SK-N-SH treated with all-trans-retinoic acid at 6 μM for 48 hours (cell line): ENCODE measurements around the gene HIF1A.

Source experiments
- ATAC-seq: fragments of 200-7000 bp; cut with Tn5 transposase; 3 replicates; pipeline ENCODE4 v1.9.1; 2020; ENCODE audit warnings: mild to moderate bottlenecking, moderate library complexity
- ARNTL ChIP-seq: fragments of 450-650 bp; formaldehyde crosslinking; IDR thresholded peaks from 2 replicates; pipeline ENCODE4 v1.5.0; 2020; ENCODE audit warnings: low read depth, mild to moderate bottlenecking, moderate library complexity, borderline replicate concordance
- BACH2 ChIP-seq: fragments of 250-450 bp; sonication (Bioruptor Pico); IDR thresholded peaks from 2 replicates; pipeline ENCODE4 v1.9.0; 2021; ENCODE audit warnings: mild to moderate bottlenecking, borderline replicate concordance
- CREB5 ChIP-seq: fragments of 250-450 bp; sonication (Bioruptor Pico); IDR thresholded peaks from 2 replicates; pipeline ENCODE4 v1.5.1; 2020; ENCODE audit warnings: low read depth, mild to moderate bottlenecking, moderate library complexity
- CSDC2 ChIP-seq: fragments of 250-450 bp; sonication (Bioruptor Pico); IDR thresholded peaks from 2 replicates; pipeline ENCODE4 v1.5.0; 2020; ENCODE audit warnings: mild to moderate bottlenecking, moderate library complexity
- ESRRG ChIP-seq: fragments of 250-450 bp; sonication (Bioruptor Pico); IDR thresholded peaks from 2 replicates; pipeline ENCODE4 v1.6.1; 2021; ENCODE audit warnings: mild to moderate bottlenecking
- GLIS3 ChIP-seq: fragments of 250-450 bp; sonication (Bioruptor Pico); IDR thresholded peaks from 2 replicates; pipeline ENCODE4 v1.5.0; 2020; ENCODE audit warnings: mild to moderate bottlenecking, moderate library complexity
- ISL1 ChIP-seq: fragments of 250-450 bp; sonication (Bioruptor Pico); IDR thresholded peaks from 2 replicates; pipeline ENCODE4 v2.1.2; 2022; ENCODE audit warnings: mild to moderate bottlenecking, moderate library complexity
- OSR1 ChIP-seq: fragments of 250-450 bp; sonication (Bioruptor Pico); IDR thresholded peaks from 2 replicates; pipeline ENCODE4 v1.8.0; 2022; ENCODE audit warnings: moderate library complexity, mild to moderate bottlenecking, inconsistent platforms
- PATZ1 ChIP-seq: fragments of 250-450 bp; sonication (Bioruptor Pico); IDR thresholded peaks from 2 replicates; pipeline ENCODE4 v1.8.0; 2020; ENCODE audit warnings: mild to moderate bottlenecking, moderate library complexity, borderline replicate concordance
- POU6F1 ChIP-seq: fragments of 250-450 bp; sonication (Bioruptor Pico); IDR thresholded peaks from 2 replicates; pipeline ENCODE4 v1.8.0; 2021; ENCODE audit warnings: low read depth, mild to moderate bottlenecking, moderate library complexity, borderline replicate concordance
- PPARA ChIP-seq: fragments of 250-450 bp; sonication (Bioruptor Pico); IDR thresholded peaks from 2 replicates; pipeline ENCODE4 v1.5.0; 2020; ENCODE audit warnings: mild to moderate bottlenecking, borderline replicate concordance
- RARB ChIP-seq: fragments of 250-450 bp; sonication (Bioruptor Pico); IDR thresholded peaks from 2 replicates; pipeline ENCODE4 v1.8.0; 2021; ENCODE audit warnings: mild to moderate bottlenecking, moderate library complexity
- SNAI2 ChIP-seq: fragments of 250-450 bp; sonication (Bioruptor Pico); IDR thresholded peaks from 2 replicates; pipeline ENCODE4 v1.5.0; 2020; ENCODE audit warnings: mild to moderate bottlenecking, moderate library complexity
- TSHZ2 ChIP-seq: fragments of 250-450 bp; sonication (Bioruptor Pico); IDR thresholded peaks from 2 replicates; pipeline ENCODE4 v1.5.0; 2020; ENCODE audit warnings: mild to moderate bottlenecking, moderate library complexity
- ZC3H10 ChIP-seq: fragments of 250-450 bp; sonication (Bioruptor Pico); IDR thresholded peaks from 2 replicates; pipeline ENCODE4 v1.5.1; 2021; ENCODE audit warnings: mild to moderate bottlenecking, moderate library complexity
- ZFP3 ChIP-seq: fragments of 250-450 bp; sonication (Bioruptor Pico); IDR thresholded peaks from 2 replicates; pipeline ENCODE4 v1.5.0; 2020; ENCODE audit warnings: mild to moderate bottlenecking, moderate library complexity
- ZFP30 ChIP-seq: fragments of 450-650 bp; formaldehyde crosslinking; IDR thresholded peaks from 2 replicates; pipeline ENCODE4 v1.5.0; 2022; ENCODE audit warnings: mild to moderate bottlenecking, moderate library complexity
- ZNF565 ChIP-seq: fragments of 450-650 bp; formaldehyde crosslinking; conservative IDR thresholded peaks from 2 replicates; pipeline ENCODE4 v1.5.0; 2020; ENCODE audit warnings: low read depth, mild to moderate bottlenecking, moderate library complexity
- ZNF8 ChIP-seq: fragments of 450-650 bp; formaldehyde crosslinking; IDR thresholded peaks from 2 replicates; pipeline ENCODE4 v1.5.0; 2020; ENCODE audit warnings: mild to moderate bottlenecking, moderate library complexity

The HIF1A gene

GRCh38 chr14:61768240-61768639 is 72.9 kb downstream of the HIF1A start (continued):
- TF ChIP-seq ARNTL (CRISPR knock-in tag) (peak; percentile 82; the same call in 1 of the 2 replicates), GLIS3 (CRISPR knock-in tag) (no peak)

- TF ChIP-seq CREB5 (no peak), ISL1 (no peak), CSDC2 (CRISPR knock-in tag) (no peak)
- no peak for ATAC-seq
Measured at GRCh38 chr14:61769893-61770292, 74.6 kb downstream of the HIF1A start.

- no peak for ATAC-seq
- TF ChIP-seq GLIS3 (CRISPR knock-in tag): no peak
- TF ChIP-seq ARNTL (CRISPR knock-in tag): no peak
- TF ChIP-seq SNAI2: no peak
- no peak for TF ChIP-seq ZFP30 (CRISPR knock-in tag)
- no peak for TF ChIP-seq CSDC2 (CRISPR knock-in tag)
- no peak for TF ChIP-seq ZNF565
- no peak for TF ChIP-seq PATZ1 (CRISPR knock-in tag)
- no peak for TF ChIP-seq ZFP3 (CRISPR knock-in tag)
Measured at GRCh38 chr14:61774861-61775260, 79.5 kb downstream of the HIF1A start.

GRCh38 chr14:61780125-61780524 is 84.8 kb downstream of the HIF1A start:
- ATAC-seq: no peak

More at GRCh38 chr14:61780125-61780524, 84.8 kb downstream of the HIF1A start:
- no peak for TF ChIP-seq ZNF8 (CRISPR knock-in tag)
- no peak for TF ChIP-seq TSHZ2
- no peak for TF ChIP-seq ZNF565
- no peak for TF ChIP-seq ZFP30 (CRISPR knock-in tag)
- no peak for TF ChIP-seq OSR1 (CRISPR knock-in tag)
- no peak for TF ChIP-seq SNAI2
- no peak for TF ChIP-seq CSDC2 (CRISPR knock-in tag)
- TF ChIP-seq BACH2: no peak
- no peak for TF ChIP-seq POU6F1 (CRISPR knock-in tag)
- TF ChIP-seq ZFP3 (CRISPR knock-in tag): no peak
- TF ChIP-seq ZC3H10 (CRISPR knock-in tag): no peak
- no peak for TF ChIP-seq ESRRG (CRISPR knock-in tag)
- TF ChIP-seq RARB (CRISPR knock-in tag): no peak
- TF ChIP-seq PPARA: no peak
